GM10266 (cell line): ENCODE data around the gene TEPSIN.

Experiments
- DNase-seq: peaks from one replicate; pipeline ENCODE4 v3.0.0; 2012; ENCODE audit errors: extremely low spot score
- TF ChIP-seq, protein P1 (sequence below): IDR thresholded peaks from 2 replicates; pipeline ENCODE4 v1.5.1; 2012; ENCODE audit warnings: mild to moderate bottlenecking, low read depth; ENCODE audit not compliant: control insufficient read depth, insufficient read depth; ENCODE audit errors: missing control alignments

TEPSIN gene

DNA sequence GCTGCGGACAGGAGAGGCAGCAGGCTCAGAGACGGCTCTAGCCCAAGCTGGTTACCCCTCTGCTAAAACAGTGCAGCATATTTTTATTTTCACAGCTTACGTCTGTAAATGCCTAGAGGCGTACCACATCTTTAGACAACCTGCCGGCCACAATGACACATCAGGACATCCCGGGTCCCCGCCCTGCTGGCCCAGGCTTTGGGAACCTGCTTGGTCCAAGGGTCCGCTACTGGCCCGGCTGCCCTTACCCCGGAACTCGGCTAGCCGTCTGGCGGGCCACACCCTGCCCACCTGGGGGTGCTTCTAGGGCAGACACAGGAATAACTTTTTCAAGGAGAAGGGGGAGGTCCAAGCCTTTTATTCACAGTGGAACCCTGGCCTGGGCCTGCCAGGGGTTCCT, 20.4 kb downstream of the TEPSIN start:
- TF ChIP-seq, protein P1, sequence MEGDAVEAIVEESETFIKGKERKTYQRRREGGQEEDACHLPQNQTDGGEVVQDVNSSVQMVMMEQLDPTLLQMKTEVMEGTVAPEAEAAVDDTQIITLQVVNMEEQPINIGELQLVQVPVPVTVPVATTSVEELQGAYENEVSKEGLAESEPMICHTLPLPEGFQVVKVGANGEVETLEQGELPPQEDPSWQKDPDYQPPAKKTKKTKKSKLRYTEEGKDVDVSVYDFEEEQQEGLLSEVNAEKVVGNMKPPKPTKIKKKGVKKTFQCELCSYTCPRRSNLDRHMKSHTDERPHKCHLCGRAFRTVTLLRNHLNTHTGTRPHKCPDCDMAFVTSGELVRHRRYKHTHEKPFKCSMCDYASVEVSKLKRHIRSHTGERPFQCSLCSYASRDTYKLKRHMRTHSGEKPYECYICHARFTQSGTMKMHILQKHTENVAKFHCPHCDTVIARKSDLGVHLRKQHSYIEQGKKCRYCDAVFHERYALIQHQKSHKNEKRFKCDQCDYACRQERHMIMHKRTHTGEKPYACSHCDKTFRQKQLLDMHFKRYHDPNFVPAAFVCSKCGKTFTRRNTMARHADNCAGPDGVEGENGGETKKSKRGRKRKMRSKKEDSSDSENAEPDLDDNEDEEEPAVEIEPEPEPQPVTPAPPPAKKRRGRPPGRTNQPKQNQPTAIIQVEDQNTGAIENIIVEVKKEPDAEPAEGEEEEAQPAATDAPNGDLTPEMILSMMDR: no peak
- DNase-seq: no peak

DNA sequence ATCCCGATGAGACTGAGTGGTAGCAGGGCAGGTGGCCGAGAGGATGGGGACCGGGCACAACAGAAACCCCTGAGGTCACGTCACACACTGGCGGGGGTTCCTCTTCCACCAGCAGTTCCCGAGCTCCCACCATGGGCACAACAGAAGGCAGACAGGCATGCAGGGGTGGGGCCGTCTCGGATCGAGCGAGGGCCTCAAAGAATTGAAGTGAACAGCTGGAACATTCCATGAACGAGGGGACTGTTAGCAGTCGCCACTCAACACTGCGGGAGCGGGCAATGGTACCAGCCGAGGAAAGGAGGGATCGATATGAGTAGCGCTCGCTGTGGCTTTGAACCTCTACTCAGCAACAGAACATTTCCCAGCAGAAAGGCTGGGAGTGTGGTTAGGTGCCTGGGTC, 21.4 kb downstream of the TEPSIN start:
- TF ChIP-seq, protein P1: no peak
- no peak for DNase-seq

GRCh38 chr17:81213978-81214377, 24.9 kb downstream of the TEPSIN start:
- TF ChIP-seq, protein P1: no peak
- DNase-seq: no peak

DNA sequence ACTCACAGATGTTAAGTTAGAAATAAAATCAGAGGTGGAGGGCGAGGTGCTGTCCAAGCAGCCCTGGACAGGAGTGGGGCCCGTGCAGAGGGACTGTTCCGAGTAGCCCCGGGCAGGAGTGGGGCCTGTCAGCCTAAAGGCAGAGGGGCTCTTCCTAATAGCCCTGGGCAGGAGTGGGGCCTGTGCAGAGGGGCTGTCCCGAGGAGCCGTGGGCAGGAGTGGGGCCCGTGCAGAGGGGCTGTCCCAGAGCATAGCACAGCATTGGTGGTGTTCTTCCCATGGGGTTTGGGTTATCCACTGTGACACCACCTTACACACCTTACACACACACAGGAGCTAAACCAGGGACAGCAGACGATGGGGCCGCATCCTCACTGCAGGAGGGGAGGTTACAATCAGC, 26.5 kb downstream of the TEPSIN start:
- TF ChIP-seq, protein P1: no peak
- no peak for DNase-seq

DNA sequence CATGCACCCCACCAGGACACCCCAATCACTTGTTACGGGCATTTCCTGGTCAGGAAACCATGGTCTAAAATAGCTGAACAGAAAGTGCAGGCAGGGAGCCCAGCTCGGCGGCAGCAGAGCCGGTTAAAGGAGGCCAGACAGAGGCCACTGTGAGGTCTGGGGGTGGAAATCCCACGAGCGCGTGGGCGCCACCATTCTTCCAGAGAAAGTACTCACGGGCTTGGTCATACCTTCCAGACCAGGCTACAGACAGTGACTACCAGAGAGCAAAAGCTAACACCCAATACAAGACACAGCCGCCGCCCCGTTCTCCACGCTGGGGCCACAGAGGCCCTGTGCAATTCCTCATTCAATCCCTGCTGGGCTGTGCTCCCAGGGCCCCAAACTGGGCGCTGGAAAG, 28.0 kb downstream of the TEPSIN start:
- TF ChIP-seq, protein P1: no peak

GRCh38 chr17:81210466-81210865, 28.4 kb downstream of the TEPSIN start:
- DNase-seq: no peak
- TF ChIP-seq, protein P1: no peak

More for the DNA sequence above, 28.0 kb downstream of the TEPSIN start:
- no peak for DNase-seq

- TF ChIP-seq, protein P1: no peak
- DNase-seq: no peak
Measured at GRCh38 chr17:81209141-81209540, 29.7 kb downstream of the TEPSIN start.
